GM12878 (cell line): ENCODE measurements around the gene PTCD1. TPM values are rescaled to one million over a fixed set of nuclear protein-coding genes. Genes with fewer than 3 reads are reported as not detected.

Experiments used
- ATAC-seq: fragments of 200-7000 bp; cut with Tn5 transposase; 3 replicates; pipeline ENCODE4 v1.9.1; 2020; ENCODE audit warnings: mild to moderate bottlenecking, moderate library complexity
- BruUV-seq: library from RNA; stranded (reverse); fragments of 400-500 nt; replicated peaks from 2 replicates; lab custom pipeline; 2021; lab: Mats Ljungman, UMichigan
- CTCF ChIA-PET: fragments of 300-600 bp; sonication (Branson Sonifier 250); formaldehyde crosslinking; extraction: SDS; loops from one replicate; lab custom pipeline; 2021; ENCODE audit warnings: inconsistent platforms; lab: Yijun Ruan, JAX
- POLR2A ChIA-PET: fragments of 350-600 bp; formaldehyde crosslinking; extraction: SDS; loops from one replicate; lab custom pipeline; 2021; ENCODE audit warnings: inconsistent platforms; lab: Charles Lee
- RAD21 ChIA-PET: fragments of 300-600 bp; sonication (Branson Sonifier 250); formaldehyde crosslinking; loops from one replicate; lab custom pipeline; 2023; ENCODE audit warnings: antibody characterized with exemption; ENCODE audit not compliant: unreplicated experiment; lab: Charles Lee
- SMC1A ChIA-PET: fragments of 300-600 bp; sonication (Branson Sonifier 250); formaldehyde crosslinking; loops from one replicate; lab custom pipeline; 2023; ENCODE audit not compliant: unreplicated experiment, uncharacterized antibody; lab: Charles Lee
- DNase-seq: peaks from one replicate; pipeline ENCODE4 v3.0.0-alpha.2; 2011; ENCODE audit warnings: low read depth, low spot score
- FAIRE-seq: peaks from 3 replicates; lab custom pipeline; 2011; peaks lifted over from hg19 to GRCh38; lab: Jason Lieb, UNC
- H2AFZ ChIP-seq: 2 replicates; pipeline ENCODE4 v1.6.0; 2011; ENCODE audit warnings: low read depth, low read length, control low read depth; ENCODE audit not compliant: control insufficient read depth
- H3K27ac ChIP-seq: 2 replicates; pipeline ENCODE4 v1.5.1; 2011; ENCODE audit warnings: control low read depth; ENCODE audit not compliant: control insufficient read depth, insufficient read depth
- H3K27me3 ChIP-seq, 2 experiments: replicated peaks in 1 of 2; 2 replicates each; pipeline versions ENCODE4 v1.6.0 to v1.6.1; 2011; ENCODE audit warnings: low read length in 1 of 2; ENCODE audit not compliant: control insufficient read depth in 2 of 2, insufficient read depth in 2 of 2
- H3K36me3 ChIP-seq, 2 experiments: 2 replicates each; pipeline ENCODE4 v1.5.1; 2011; ENCODE audit warnings: low read length in 1 of 2; ENCODE audit not compliant: control insufficient read depth in 2 of 2, insufficient read depth in 2 of 2
- H3K4me1 ChIP-seq: 2 replicates; pipeline ENCODE4 v1.6.1; 2011; ENCODE audit warnings: mild to moderate bottlenecking, low read length, moderate library complexity, mixed read lengths; ENCODE audit not compliant: control insufficient read depth, insufficient read depth
- H3K4me2 ChIP-seq: 2 replicates; pipeline ENCODE4 v1.6.0; 2011; ENCODE audit warnings: control low read depth; ENCODE audit not compliant: control insufficient read depth, insufficient read depth
- H3K4me3 ChIP-seq: fragments of 200-600 bp; sonication (generic); 2 replicates; pipeline ENCODE4 v1.5.1; 2016
- H3K79me2 ChIP-seq: 2 replicates; pipeline ENCODE4 v1.6.0; 2011; ENCODE audit warnings: low read length; ENCODE audit not compliant: control insufficient read depth, insufficient read depth
- H3K9ac ChIP-seq: 2 replicates; pipeline ENCODE4 v1.8.0; 2011; ENCODE audit warnings: low read length, control low read depth, mixed read lengths; ENCODE audit not compliant: control insufficient read depth, insufficient read depth
- H3K9me3 ChIP-seq: replicated peaks from 3 replicates; pipeline ENCODE4 v1.5.1; 2011; ENCODE audit warnings: mild to moderate bottlenecking, low read length; ENCODE audit not compliant: control insufficient read depth, insufficient read depth
- H4K20me1 ChIP-seq: 2 replicates; pipeline ENCODE4 v1.6.0; 2011; ENCODE audit not compliant: control insufficient read depth, insufficient read depth
- CHD4 ChIP-seq: fragments of 200-600 bp; sonication (generic); IDR thresholded peaks from 2 replicates; pipeline ENCODE4 v1.6.1; 2016; ENCODE audit warnings: mild to moderate bottlenecking
- E2F4 ChIP-seq: IDR thresholded peaks from 2 replicates; pipeline ENCODE4 v1.6.1; 2012; ENCODE audit warnings: low read depth, low read length, improper control_type of control experiment
- HSF1 ChIP-seq: fragments of 150-350 bp; IDR thresholded peaks from 2 replicates; pipeline ENCODE4 v1.6.1; 2014; ENCODE audit warnings: mild to moderate bottlenecking, low read depth, low read length
- IKZF2 ChIP-seq, 2 experiments: fragments of 450-650 bp; IDR thresholded peaks; 2 replicates each; pipeline ENCODE4 v1.6.1; 2017; ENCODE audit warnings: mild to moderate bottlenecking in 2 of 2, moderate library complexity in 2 of 2
- MYC ChIP-seq: IDR thresholded peaks from 2 replicates; pipeline ENCODE4 v1.6.1; 2011; ENCODE audit warnings: mild to moderate bottlenecking, low read length, moderate library complexity, inconsistent platforms; ENCODE audit not compliant: insufficient read depth, insufficient replicate concordance, insufficient read length, severe bottlenecking
- NR2F1 ChIP-seq: fragments of 450-650 bp; conservative IDR thresholded peaks from 2 replicates; pipeline ENCODE4 v1.6.1; 2017; ENCODE audit warnings: mild to moderate bottlenecking
- POLR2AphosphoS5 ChIP-seq: IDR thresholded peaks from 2 replicates; pipeline ENCODE4 v1.6.1; 2011; ENCODE audit warnings: mild to moderate bottlenecking, low read length, inconsistent platforms
- SMARCA5 ChIP-seq: fragments of 450-650 bp; IDR thresholded peaks from 2 replicates; pipeline ENCODE4 v1.6.1; 2017; ENCODE audit warnings: mild to moderate bottlenecking
- TCF12 ChIP-seq: IDR thresholded peaks from 2 replicates; pipeline ENCODE4 v1.6.1; 2011; ENCODE audit warnings: low read depth, mild to moderate bottlenecking, low read length
- whole genome bisulfite sequencing: methylation state at CpG from one replicate; pipeline ENCODE4 v1.1.6; 2016; ENCODE audit warnings: low lambda C conversion rate; ENCODE audit not compliant: insufficient replicate concordance, insufficient coverage; ENCODE audit errors: missing lambda C conversion rate; 5-methylcytosine and 5-hydroxymethylcytosine counted together
- in situ Hi-C: fragments of 300-500 bp; cut with MboI; formaldehyde crosslinking; loops from 9 replicates; pipeline ENCODE4 v1.14.3; 2018; ENCODE audit warnings: mixed read lengths
- intact Hi-C: fragments of 100-400 bp; cut with micrococcal nuclease; formaldehyde crosslinking; loops from one replicate; pipeline ENCODE4 v1.14.2; 2022; ENCODE audit not compliant: unreplicated experiment
- polyA plus RNA-seq, 11 experiments: library from polyadenylated mRNA; depleted of rRNA in 4 of 11; unstranded in 6 of 11; stranded (reverse) in 5 of 11; fragments of >200 nt; fragmentation: Nextera tagmentation in 4 of 11; fragmentation: Illumina TruSeq in 1 of 11; extraction: Ambion mirVana in 4 of 11; extraction: Trizol in 1 of 11; gene quantifications; 1 replicate in 1 of 11; 2 replicates in 10 of 11; pipeline versions ENCODE4 v1.2.1 to v1.2.3, GENCODE V29; 2011 to 2016; ENCODE audit warnings: inconsistent platforms in 2 of 11, missing spikeins in 2 of 11, low read depth in 1 of 11
- total RNA-seq, 4 experiments: library from RNA; depleted of rRNA in 3 of 4; stranded (reverse); fragments of >200 nt in 3 of 4; fragmentation: Illumina TruSeq in 1 of 4; extraction: Trizol in 1 of 4; gene quantifications; 2 replicates each; pipeline versions ENCODE4 v1.2.1 to v1.2.3, GENCODE V29; 2013 to 2021

PTCD1 gene
- total and polyA plus RNA-seq, 10 of the 15 experiments (the other 5 are each of a cell fraction or from before 2014, with no cell fraction given), result 0.26 to 9.7 (median 5.0) TPM

DNA sequence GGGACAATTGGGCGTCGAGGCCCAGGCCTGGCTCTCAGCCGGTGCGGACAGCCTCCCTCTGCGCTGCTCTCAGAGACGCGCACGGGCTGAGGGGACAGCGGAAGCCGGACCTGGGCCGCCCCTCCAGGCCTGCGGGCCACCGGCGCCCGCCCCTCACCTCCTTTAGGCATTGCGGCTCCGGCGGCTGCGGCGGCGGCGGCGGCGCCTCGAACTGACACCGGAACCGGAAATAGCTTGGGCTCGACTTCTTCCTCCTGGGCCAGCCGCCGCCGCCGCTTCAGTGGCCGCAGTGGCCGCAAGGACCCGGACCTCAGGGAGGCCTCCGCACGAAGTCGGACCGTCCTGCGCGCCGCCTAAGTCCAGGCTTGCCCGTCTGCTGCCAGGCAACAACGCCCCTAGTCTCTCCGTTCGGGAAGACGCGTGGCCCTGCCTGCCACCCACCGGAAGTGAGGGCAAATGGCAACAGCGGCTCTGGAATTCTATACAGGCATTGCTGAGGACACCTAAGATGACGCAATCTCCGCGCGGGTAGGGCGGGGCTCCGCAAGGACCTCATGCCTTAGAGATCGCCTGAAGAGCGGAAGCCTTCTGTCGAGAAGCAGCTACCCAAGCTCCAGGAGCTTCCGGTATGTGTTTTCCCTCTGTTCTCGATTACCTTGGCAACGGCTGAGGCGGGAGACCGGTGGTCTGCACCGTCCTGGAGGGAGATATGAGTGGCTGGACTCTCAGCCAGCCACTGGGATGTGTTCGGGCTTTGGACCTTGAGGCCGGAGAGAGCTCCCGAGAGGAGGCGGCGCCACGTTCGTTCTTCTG is 30.0 kb downstream of the PTCD1 start, which contains the start of the genes BUD31 and PDAP1 (continued):
- TF ChIP-seq SMARCA5, result peak; percentile 54; the same call in 1 of the 2 replicates
- no peak for TF ChIP-seq E2F4
- peak; percentile 88 for TF ChIP-seq NR2F1
- 0 out of 2 replicates have a peak, but pooled peaks have one; percentile 20 for TF ChIP-seq TCF12
- peak; percentile 85 for TF ChIP-seq MYC
- TF ChIP-seq HSF1, result peak; percentile 5; the same call in 1 of the 2 replicates

DNA sequence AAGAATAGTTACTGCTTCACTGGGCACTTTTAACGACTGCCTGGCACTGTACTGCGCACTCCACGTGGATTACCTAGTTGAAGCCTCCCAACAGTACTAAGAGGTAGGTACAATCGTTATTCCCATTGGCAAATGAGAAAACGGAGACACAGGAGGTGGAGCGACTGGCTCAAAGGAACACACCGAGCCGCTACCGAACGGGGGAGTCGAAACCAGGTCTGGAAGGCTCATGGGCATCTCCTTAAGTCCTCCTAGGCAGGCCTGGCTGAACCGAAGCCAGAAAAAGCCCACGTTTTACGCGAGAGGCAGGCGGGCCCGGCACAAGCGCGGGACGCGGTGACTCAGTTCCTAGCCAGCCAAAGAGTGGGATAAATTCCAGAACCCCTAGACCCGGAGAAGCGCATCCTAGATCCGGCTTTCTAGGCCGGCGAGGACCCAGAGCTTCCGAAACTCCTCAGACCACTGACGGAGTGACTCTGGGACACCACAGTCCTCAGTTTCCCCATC is 30.7 kb downstream of the PTCD1 start:
- WGBS, result under 1% methylated on average over 28 of the region's 28 CpGs
- Histone ChIP-seq H3K9ac (peak overlapping the region; percentile 98), H3K79me2 (peaks cover 62% of the 10 kb centered on the region), H3K4me2 (peak overlapping the region; percentile 83), H3K4me3 (peak overlapping the region; percentile 100), H4K20me1 (no peaks in the 10 kb centered on the region), H2AFZ (peak overlapping the region; percentile 98), H3K4me1 (peaks cover 12% of the 10 kb centered on the region), H3K9me3 (no peaks in the 10 kb centered on the region), H3K36me3 (peaks cover 5 to 17% of the 10 kb centered on the region in 2 experiments), H3K27ac (peak overlapping the region; percentile 99), H3K27me3 (no peaks in the 10 kb centered on the region)
- DNase-seq (no peak), FAIRE-seq (no peak), ATAC-seq (peak; percentile 39)
- in situ Hi-C loops (no loop called here), intact Hi-C loops (loop anchor here (2.0 to 5.0 kb wide), 2 partner anchors 27 to 36 kb away; partner anchors contain the start of gene ARPC1B)
- ChIA-PET CTCF (interaction anchor here (1.1 to 4.6 kb wide), 5 partner anchors 10 to 42 kb away, joined by 3 to 31 read pairs (median 7); no protein-coding TSS in a partner anchor), POLR2A (interaction anchor here (0.6 to 4.9 kb wide), 12 partner anchors 9 to 527 kb away, joined by 3 to 51 read pairs (median 6); partner anchors contain the start of genes ARPC1A, ARPC1B, ATP5MF and CPSF4), SMC1A (interaction anchor here (1.1 to 3.2 kb wide), 9 partner anchors 8 to 94 kb away, joined by 3 to 20 read pairs (median 4); partner anchors contain the start of gene ARPC1B), RAD21 (interaction anchor here (0.5 to 2.7 kb wide), 6 partner anchors 28 to 1361 kb away, joined by 3 to 15 read pairs (median 6); partner anchors contain the start of genes CPSF4 and PTCD1)
- no TSS peak for BruUV-seq
- TF ChIP-seq IKZF2 (IDR thresholded peaks at IDR 0.05), result 0 out of 4 replicates have a peak, but pooled peaks of 1 of the 2 experiments have one; percentile 2
- peak; percentile 15; the same call in 1 of the 2 replicates for TF ChIP-seq POLR2AphosphoS5
- TF ChIP-seq CHD4, result no peak
- peak; percentile 14; the same call in 1 of the 2 replicates for TF ChIP-seq SMARCA5
